ENCODE measurements around the gene BCL2L1. TPM values are rescaled to one million over a fixed set of nuclear protein-coding genes. Genes with fewer than 3 reads are reported as not detected.

The BCL2L1 gene
- total and polyA plus RNA-seq, 7 donors = 34.5 to 204 (median 58.1) TPM

DNA sequence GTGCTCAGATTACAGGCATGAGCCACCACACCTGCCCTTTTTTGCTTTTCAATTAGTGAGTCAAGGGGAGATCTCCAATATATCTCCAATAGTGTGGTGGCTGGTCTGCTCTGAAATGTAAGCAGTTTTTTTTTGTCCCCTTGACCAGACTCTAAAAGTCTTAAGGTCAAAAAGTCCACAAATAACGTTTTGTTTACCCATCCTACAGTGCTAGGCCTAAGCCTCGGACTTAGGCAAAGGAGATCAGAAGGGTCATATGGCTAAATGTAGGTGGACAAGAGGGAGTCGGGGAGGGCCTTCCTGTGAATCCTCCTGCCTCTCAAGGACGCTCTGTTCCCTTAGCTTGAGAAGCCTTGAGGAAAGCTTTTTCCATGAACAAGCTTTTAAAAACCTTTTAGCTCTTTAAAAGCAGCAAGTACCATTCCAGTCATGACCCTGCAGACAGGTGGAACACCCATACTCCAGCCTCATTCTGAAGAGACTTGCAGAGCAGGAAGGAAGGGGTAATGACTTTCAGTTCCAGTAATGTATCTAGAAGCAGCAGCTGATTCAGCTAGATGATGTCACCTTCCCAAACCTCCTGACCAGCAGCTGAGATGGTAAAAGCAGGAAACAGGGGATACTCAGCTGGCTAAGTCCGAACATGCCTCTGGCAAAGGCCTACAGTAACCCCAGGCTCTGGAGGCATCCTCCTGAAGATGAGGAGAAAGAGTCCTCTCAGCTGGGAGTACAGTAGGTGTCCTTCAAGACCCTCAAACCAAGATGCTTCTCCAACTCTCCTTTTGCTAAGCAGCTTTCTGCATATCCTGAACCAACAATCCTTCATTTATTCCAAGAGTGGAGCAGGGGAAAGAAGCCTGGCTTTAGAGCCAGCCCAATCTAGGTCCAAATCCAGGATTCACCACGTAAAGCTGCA, 23.6 kb downstream of the BCL2L1 start:
- peak overlapping the region; percentile 33 for H3K4me3 ChIP-seq
- H3K36me3 ChIP-seq (ENCODE audit: insufficient read depth in 1 of 2, low read depth in 1 of 2) = peaks cover 4 to 5% of the 10 kb centered on the region in 2 donors
- no peaks in the 10 kb centered on the region for H3K9me3 ChIP-seq

GRCh38 chr20:31698243-31698802, 24.3 kb downstream of the BCL2L1 start:
- intact Hi-C loops (cut with DNase I) = no loop called here
- peaks cover 88% of the 10 kb centered on the region for H3K4me1 ChIP-seq

More for the DNA sequence above, 23.6 kb downstream of the BCL2L1 start:
- ATAC-seq (peak; percentile 88 to 89 (median 88)), DNase-seq (peak; percentile 54 to 67)
- intact Hi-C loops (cut with DNase I) = no loop called here
- H3K4me1 ChIP-seq = peaks cover 85% of the 10 kb centered on the region
- WGBS, 3 donors = 24 to 31% (median 25%) methylated on average over 6 of the region's 6 CpGs
- no peaks in the 10 kb centered on the region for H3K27me3 ChIP-seq (ENCODE audit: insufficient read depth in 3 of 3, low read length in 2 of 3)
- TF ChIP-seq, protein P1, sequence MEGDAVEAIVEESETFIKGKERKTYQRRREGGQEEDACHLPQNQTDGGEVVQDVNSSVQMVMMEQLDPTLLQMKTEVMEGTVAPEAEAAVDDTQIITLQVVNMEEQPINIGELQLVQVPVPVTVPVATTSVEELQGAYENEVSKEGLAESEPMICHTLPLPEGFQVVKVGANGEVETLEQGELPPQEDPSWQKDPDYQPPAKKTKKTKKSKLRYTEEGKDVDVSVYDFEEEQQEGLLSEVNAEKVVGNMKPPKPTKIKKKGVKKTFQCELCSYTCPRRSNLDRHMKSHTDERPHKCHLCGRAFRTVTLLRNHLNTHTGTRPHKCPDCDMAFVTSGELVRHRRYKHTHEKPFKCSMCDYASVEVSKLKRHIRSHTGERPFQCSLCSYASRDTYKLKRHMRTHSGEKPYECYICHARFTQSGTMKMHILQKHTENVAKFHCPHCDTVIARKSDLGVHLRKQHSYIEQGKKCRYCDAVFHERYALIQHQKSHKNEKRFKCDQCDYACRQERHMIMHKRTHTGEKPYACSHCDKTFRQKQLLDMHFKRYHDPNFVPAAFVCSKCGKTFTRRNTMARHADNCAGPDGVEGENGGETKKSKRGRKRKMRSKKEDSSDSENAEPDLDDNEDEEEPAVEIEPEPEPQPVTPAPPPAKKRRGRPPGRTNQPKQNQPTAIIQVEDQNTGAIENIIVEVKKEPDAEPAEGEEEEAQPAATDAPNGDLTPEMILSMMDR (IDR thresholded peaks at IDR 0.05) = no peak
- H3K27ac ChIP-seq = peak overlapping the region; percentile 98

DNA sequence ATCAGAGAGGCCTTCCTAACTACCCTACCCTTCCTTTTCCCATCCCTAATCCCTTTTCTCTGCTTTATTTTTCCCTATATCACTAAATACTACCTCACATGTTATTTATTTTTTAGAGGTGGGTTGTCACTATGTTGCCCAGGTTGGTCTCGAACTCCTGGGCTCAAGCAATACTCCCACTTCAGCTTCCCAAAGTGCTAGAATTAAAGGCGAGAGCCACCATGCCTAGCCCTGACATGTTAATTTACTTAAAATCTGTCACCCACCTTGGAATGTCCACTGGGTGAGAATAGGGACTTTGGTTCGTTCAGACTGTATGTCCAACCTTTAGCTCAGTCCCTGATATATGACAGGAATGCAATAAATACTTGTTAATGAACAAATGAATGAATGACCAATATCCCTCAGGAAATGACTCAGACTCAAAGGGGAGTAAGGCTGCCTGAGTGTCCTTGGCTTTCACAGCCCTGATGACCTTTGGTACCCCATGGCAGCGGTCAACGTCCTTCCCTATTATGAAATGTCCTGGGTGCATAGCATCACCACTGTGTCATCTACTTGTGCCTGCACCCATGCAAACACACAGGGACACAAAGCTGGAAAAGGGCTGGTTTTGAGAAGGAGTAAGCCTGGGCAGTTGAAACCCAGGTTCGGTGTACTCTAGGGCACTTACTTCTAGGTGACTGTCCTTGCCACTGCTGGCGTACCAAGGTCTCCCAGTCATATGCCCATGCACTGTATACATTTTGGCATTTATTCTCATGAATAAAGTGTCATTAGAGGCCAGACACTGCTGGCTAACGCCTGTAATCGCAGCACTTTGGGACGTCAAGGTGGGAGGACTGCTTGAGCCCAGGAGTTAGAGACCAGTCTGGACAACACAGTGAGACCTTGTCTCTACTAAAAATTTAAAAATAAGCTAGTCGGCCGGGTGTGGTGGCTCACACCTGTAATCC, 26.5 kb downstream of the BCL2L1 start:
- peak; percentile 77 for DNase-seq
- intact Hi-C loops (cut with DNase I) = no loop called here
- Histone ChIP-seq H3K27me3 (ENCODE audit: insufficient read depth in 3 of 3, low read length in 2 of 3) (no peaks in the 10 kb centered on the region), H3K36me3 (ENCODE audit: insufficient read depth in 1 of 2, low read depth in 1 of 2) (peaks cover 0 to 5% of the 10 kb centered on the region in 2 donors), H3K27ac (peak overlapping the region; percentile 68), H3K4me1 (peaks cover 82% of the 10 kb centered on the region), H3K4me3 (no peak overlapping the region), H3K9me3 (no peaks in the 10 kb centered on the region)
- 80 to 87% (median 83%) methylated on average over 12 of the region's 12 CpGs for WGBS, 3 donors
- peak; percentile 18 to 87 (median 77) for ATAC-seq
- TF ChIP-seq, protein P1 (IDR thresholded peaks at IDR 0.05) = no peak

More at GRCh38 chr20:31698243-31698802, 24.3 kb downstream of the BCL2L1 start:
- Histone ChIP-seq H3K27me3 (ENCODE audit: insufficient read depth in 3 of 3, low read length in 2 of 3) (no peaks in the 10 kb centered on the region), H3K27ac (peak overlapping the region; percentile 98), H3K9me3 (no peaks in the 10 kb centered on the region), H3K4me3 (peak overlapping the region; percentile 33), H3K36me3 (ENCODE audit: insufficient read depth in 1 of 2, low read depth in 1 of 2) (peaks cover 4 to 5% of the 10 kb centered on the region in 2 donors)
- DNase-seq (no peak), ATAC-seq (no peak)
- WGBS, 3 donors = 89 to 91% (median 90%) methylated on average over 8 of the region's 8 CpGs
- TF ChIP-seq, protein P1 (IDR thresholded peaks at IDR 0.05) = no peak

GRCh38 chr20:31694842-31695593, 27.6 kb downstream of the BCL2L1 start:
- intact Hi-C loops (cut with DNase I) = no loop called here
- no peak for ATAC-seq
- Histone ChIP-seq H3K9me3 (no peaks in the 10 kb centered on the region), H3K4me3 (no peak overlapping the region), H3K27me3 (ENCODE audit: insufficient read depth in 3 of 3, low read length in 2 of 3) (no peaks in the 10 kb centered on the region), H3K27ac (peak overlapping the region; percentile 68), H3K4me1 (peaks cover 80% of the 10 kb centered on the region), H3K36me3 (ENCODE audit: insufficient read depth in 1 of 2, low read depth in 1 of 2) (peaks cover 5% of the 10 kb centered on the region in 2 donors)
- DNase-seq = no peak
- 80 to 92% (median 86%) methylated on average over 5 of the region's 5 CpGs for WGBS, 3 donors
- TF ChIP-seq, protein P1 (IDR thresholded peaks at IDR 0.05) = no peak

All from psoas muscle (tissue), 8 donors.